GM13977 (cell line): Measurements from ENCODE around the gene KCNMA1.

Source experiments
- DNase-seq: peaks from one replicate; pipeline ENCODE4 v3.0.0; 2012; ENCODE audit warnings: low spot score
- CTCF ChIP-seq: IDR thresholded peaks from 2 replicates; pipeline ENCODE4 v1.5.1; 2012; ENCODE audit warnings: mild to moderate bottlenecking, control low read depth; ENCODE audit not compliant: insufficient read depth; ENCODE audit errors: extremely low read depth, missing control alignments
- in situ Hi-C: fragments of 300-500 bp; cut with MboI; formaldehyde crosslinking; loops from one replicate; pipeline ENCODE4 v1.12.0; 2022; ENCODE audit warnings: low sequenced_read_pairs, low pct_unique_long_range_greater_than_20kb, mixed read lengths, inconsistent platforms; ENCODE audit not compliant: unreplicated experiment

KCNMA1 gene

DNA sequence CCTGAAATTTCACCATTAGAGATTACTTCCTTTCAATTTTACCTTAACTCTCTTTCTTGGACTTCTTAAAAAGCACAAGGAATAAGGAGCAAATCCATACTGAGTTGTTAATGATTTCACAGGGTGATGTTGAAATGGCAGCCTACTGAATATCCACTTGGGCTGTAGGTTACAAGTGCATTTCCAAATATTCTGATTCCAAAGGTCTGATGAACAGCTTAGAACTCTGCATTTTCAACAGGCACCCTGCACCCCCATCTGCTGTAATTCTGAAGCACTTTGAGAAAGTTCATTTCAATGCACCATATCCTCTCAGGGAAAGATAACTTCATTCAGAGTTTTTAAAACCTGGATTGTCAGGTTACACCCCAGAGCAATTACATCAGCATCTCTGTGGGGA is 368.4 kb downstream of the KCNMA1 start:
- in situ Hi-C loops = no loop called here
- DNase-seq = no peak

GRCh38 chr10:77268721-77269120 is 368.9 kb downstream of the KCNMA1 start:
- in situ Hi-C loops = no loop called here
- DNase-seq = no peak
- no peak for TF ChIP-seq CTCF

More for the DNA sequence above, 368.4 kb downstream of the KCNMA1 start:
- TF ChIP-seq CTCF = no peak

- no peak for TF ChIP-seq CTCF
- no peak for DNase-seq
- in situ Hi-C loops = no loop called here
Observed at GRCh38 chr10:77267703-77268675, 369.6 kb downstream of the KCNMA1 start.

GRCh38 chr10:77266242-77266641 is 371.4 kb downstream of the KCNMA1 start:
- DNase-seq = no peak
- no peak for TF ChIP-seq CTCF
- in situ Hi-C loops = no loop called here

DNA sequence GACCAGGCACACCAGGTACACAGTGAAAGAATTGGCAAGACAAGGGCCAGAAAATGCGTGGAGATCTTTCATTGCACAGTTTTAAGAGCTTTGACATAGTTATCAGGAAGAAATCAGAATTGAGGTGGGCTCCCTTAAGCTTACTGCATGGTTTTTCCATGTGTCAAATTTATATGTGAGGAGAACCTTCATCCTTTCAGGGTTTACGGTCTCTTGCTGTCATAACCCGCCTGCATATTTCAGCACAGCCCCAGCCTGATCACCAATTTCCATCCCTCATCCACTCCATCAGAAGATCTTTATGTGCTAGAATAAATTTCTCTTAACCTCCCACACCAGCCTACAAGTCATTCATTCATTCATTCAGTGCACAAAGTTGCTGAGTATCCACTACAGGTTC is 373.1 kb downstream of the KCNMA1 start:
- DNase-seq = no peak
- TF ChIP-seq CTCF = no peak
- in situ Hi-C loops = no loop called here

- TF ChIP-seq CTCF = no peak
- peak; percentile 21 for DNase-seq
- in situ Hi-C loops = no loop called here
Observed at GRCh38 chr10:77264107-77264506, 373.5 kb downstream of the KCNMA1 start.
